Measurements from ENCODE around the gene USH1G.

The USH1G gene

DNA sequence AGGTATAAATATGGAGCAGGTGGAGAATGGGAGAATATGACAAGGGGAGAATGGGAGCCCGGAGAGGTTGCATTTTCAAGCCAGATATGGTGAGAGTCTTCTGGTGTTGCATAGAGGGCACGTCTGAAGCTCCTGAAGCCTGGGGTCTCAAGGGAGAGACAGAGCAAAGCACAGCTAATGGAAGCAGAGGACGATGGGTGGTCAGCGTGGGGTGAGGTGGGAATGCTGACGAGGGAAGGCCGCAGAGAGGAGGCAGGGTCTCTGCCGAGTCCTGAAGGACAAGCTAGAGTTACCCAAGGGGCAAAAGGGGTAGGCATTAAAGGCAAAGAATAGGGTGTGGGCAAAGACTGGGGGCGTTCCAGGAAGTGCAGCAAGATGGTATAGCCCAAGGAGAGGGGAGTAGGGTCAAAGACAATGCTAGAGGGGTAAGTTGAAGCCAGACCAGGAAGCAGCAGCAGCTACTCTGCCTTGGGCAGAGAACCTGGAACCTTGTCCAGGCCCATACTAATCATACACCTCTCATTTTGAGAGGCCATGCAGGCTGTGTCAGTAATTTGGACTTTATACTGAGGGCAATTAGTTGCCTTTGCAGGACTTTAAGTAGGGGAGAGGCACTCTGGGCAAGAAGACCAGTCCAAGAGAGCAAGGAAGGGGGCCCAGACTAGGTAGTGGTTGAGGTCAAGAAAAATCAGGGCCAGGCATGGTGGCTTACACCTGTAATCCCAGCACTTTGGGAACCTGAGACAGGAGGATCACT is 15.3 kb upstream of the USH1G start:
- 66% methylated on average over 8 of the region's 8 CpGs for WGBS
- H3K23ac ChIP-seq (ENCODE audit: low read length in 2 of 2) = no peak overlapping the region
- H4K8ac ChIP-seq (ENCODE audit: low read length) = no peak overlapping the region
- peaks cover 82 to 90% of the 10 kb centered on the region in 2 experiments for H3K27me3 ChIP-seq (ENCODE audit: control insufficient read depth in 1 of 2, insufficient read depth in 1 of 2, low read length in 2 of 2)
- H3K36me3 ChIP-seq (ENCODE audit: control insufficient read depth in 1 of 2, insufficient read depth in 2 of 2, low read depth in 1 of 2, low read length in 2 of 2) = no peaks in the 10 kb centered on the region
- no peak overlapping the region for H2BK120ac ChIP-seq (ENCODE audit: low read depth, low read length)
- no peak overlapping the region for H4K91ac ChIP-seq (ENCODE audit: low read length)
- no peak overlapping the region for H3K4me2 ChIP-seq (ENCODE audit: low read length, poor library complexity, severe bottlenecking)
- H2AFZ ChIP-seq (ENCODE audit: low read depth, low read length) = no peak overlapping the region
- H3K18ac ChIP-seq (ENCODE audit: low read depth in 1 of 2, low read length in 2 of 2) = no peak overlapping the region
- H3K4me1 ChIP-seq (ENCODE audit: control insufficient read depth, insufficient read depth, low read depth, low read length) = peaks cover 6% of the 10 kb centered on the region
- no peak overlapping the region for H2BK5ac ChIP-seq (ENCODE audit: low read depth, low read length, poor library complexity, severe bottlenecking)
- H3K14ac ChIP-seq (ENCODE audit: low read length in 2 of 2) = no peak overlapping the region
- H2BK15ac ChIP-seq (ENCODE audit: low read depth, poor library complexity, severe bottlenecking) = no peak overlapping the region
- no peak overlapping the region for H3K9ac ChIP-seq (ENCODE audit: low read length)
- H3K4ac ChIP-seq (ENCODE audit: low read depth in 1 of 2, low read length in 2 of 2) = no peak overlapping the region
- DNase-seq = no peak
- no peak overlapping the region for H2BK12ac ChIP-seq (ENCODE audit: low read length in 2 of 2)
- H3K4me3 ChIP-seq (ENCODE audit: insufficient read depth in 1 of 2, low read depth in 1 of 2, low read length in 2 of 2) = no peak overlapping the region
- no peak overlapping the region for H2AK5ac ChIP-seq (ENCODE audit: low read length, severe bottlenecking)
- H3K9me3 ChIP-seq (ENCODE audit: control insufficient read depth, low read length) = no peaks in the 10 kb centered on the region
- H3K79me1 ChIP-seq (replicated peaks; ENCODE audit: low read length, poor library complexity, severe bottlenecking) = no peaks in the 10 kb centered on the region
- H3K27ac ChIP-seq (ENCODE audit: low read length, poor library complexity, severe bottlenecking) = no peak overlapping the region

DNA sequence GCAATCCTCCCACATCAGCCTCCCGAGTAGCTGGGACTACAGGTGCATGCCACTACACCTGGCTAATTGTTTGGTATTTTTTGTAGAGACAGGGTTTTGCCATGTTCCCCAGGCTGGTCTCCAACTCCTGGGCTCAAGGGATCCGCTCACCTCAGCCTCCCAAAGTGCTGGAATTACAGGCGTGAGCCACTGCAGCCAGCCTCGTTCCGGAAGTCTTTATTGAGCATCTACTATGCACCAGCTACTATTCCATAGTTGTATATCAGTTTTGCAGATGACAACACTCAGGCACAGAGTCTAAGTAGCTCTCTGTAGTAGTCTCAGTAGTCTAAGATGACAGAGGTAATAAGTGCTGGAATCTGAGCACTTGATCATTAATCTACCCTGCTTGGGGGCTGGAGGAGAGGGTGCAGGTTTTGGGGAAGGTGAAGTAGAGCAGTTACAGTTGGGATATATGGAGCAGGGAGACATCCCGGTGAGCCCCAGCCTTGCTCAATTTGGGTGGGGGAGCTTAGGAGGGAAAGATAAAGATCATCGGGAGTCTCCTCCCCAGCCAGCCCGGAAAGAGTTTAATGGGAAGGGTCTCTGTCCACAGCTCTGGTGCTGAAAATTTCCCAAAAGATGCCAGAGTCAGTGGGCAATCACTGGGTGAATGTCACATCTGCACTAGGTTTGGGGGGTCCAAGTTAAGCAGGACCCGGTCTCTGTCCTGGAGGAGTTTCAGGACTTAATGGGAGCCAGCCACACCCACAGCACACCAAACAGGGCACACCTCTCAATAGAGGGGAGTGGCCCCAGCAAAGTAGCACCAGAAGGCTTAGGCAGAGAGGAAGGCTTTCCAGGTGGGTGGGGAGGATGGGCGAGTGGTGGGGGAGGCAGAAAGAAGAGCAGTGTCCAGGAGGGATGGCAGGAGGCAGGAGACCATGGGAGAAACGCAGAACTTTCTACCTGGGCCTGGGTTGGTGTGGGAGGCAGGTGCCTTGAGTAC is 14.3 kb upstream of the USH1G start:
- H2BK5ac ChIP-seq (ENCODE audit: low read depth, low read length, poor library complexity, severe bottlenecking) = no peak overlapping the region
- no peak overlapping the region for H2BK120ac ChIP-seq (ENCODE audit: low read depth, low read length)
- no peak overlapping the region for H3K23ac ChIP-seq (ENCODE audit: low read length in 2 of 2)
- no peak overlapping the region for H3K4me3 ChIP-seq (ENCODE audit: insufficient read depth in 1 of 2, low read depth in 1 of 2, low read length in 2 of 2)
- no peak overlapping the region for H3K9ac ChIP-seq (ENCODE audit: low read length)
- no peak overlapping the region for H3K18ac ChIP-seq (ENCODE audit: low read depth in 1 of 2, low read length in 2 of 2)
- H3K27me3 ChIP-seq (ENCODE audit: control insufficient read depth in 1 of 2, insufficient read depth in 1 of 2, low read length in 2 of 2) = peaks cover 85 to 94% of the 10 kb centered on the region in 2 experiments
- H3K79me1 ChIP-seq (replicated peaks; ENCODE audit: low read length, poor library complexity, severe bottlenecking) = no peaks in the 10 kb centered on the region
- no peak overlapping the region for H4K91ac ChIP-seq (ENCODE audit: low read length)
- no peaks in the 10 kb centered on the region for H3K9me3 ChIP-seq (ENCODE audit: control insufficient read depth, low read length)
- no peak overlapping the region for H4K8ac ChIP-seq (ENCODE audit: low read length)
- H3K14ac ChIP-seq (ENCODE audit: low read length in 2 of 2) = no peak overlapping the region
- no peak overlapping the region for H2BK15ac ChIP-seq (ENCODE audit: low read depth, poor library complexity, severe bottlenecking)
- H3K4ac ChIP-seq (ENCODE audit: low read depth in 1 of 2, low read length in 2 of 2) = no peak overlapping the region
- H3K27ac ChIP-seq (ENCODE audit: low read length, poor library complexity, severe bottlenecking) = no peak overlapping the region
- no peaks in the 10 kb centered on the region for H3K36me3 ChIP-seq (ENCODE audit: control insufficient read depth in 1 of 2, insufficient read depth in 2 of 2, low read depth in 1 of 2, low read length in 2 of 2)
- H3K4me2 ChIP-seq (ENCODE audit: low read length, poor library complexity, severe bottlenecking) = no peak overlapping the region
- H2AFZ ChIP-seq (ENCODE audit: low read depth, low read length) = no peak overlapping the region
- H3K4me1 ChIP-seq (ENCODE audit: control insufficient read depth, insufficient read depth, low read depth, low read length) = peaks cover 6% of the 10 kb centered on the region
- WGBS = 42% methylated on average over 9 of the region's 11 CpGs
- no peak for DNase-seq
- H2AK5ac ChIP-seq (ENCODE audit: low read length, severe bottlenecking) = no peak overlapping the region
- H2BK12ac ChIP-seq (ENCODE audit: low read length in 2 of 2) = no peak overlapping the region

DNA sequence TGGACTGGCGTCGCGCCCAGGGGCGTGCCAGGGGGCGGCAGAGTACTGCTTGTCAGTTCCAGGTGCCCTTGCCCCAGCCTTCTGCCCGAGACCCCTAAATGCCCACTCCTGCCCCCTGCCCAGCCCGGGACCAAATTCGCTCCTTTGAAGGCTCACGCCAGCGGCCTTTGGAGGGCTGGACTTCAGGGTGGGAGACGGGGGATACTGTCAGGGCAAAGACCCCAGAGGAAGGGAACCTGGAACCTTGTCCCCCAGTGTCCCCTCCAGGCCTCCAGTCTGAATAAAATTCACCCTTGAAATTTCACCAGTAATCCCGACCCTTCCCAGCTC is 13.4 kb upstream of the USH1G start:
- Histone ChIP-seq H3K4me2 (ENCODE audit: low read length, poor library complexity, severe bottlenecking) (no peak overlapping the region), H4K8ac (ENCODE audit: low read length) (no peak overlapping the region), H3K23ac (ENCODE audit: low read length in 2 of 2) (no peak overlapping the region), H3K18ac (ENCODE audit: low read depth in 1 of 2, low read length in 2 of 2) (no peak overlapping the region), H3K79me1 (replicated peaks; ENCODE audit: low read length, poor library complexity, severe bottlenecking) (no peaks in the 10 kb centered on the region), H4K91ac (ENCODE audit: low read length) (no peak overlapping the region), H2BK120ac (ENCODE audit: low read depth, low read length) (no peak overlapping the region), H3K4ac (ENCODE audit: low read depth in 1 of 2, low read length in 2 of 2) (no peak overlapping the region), H2BK15ac (ENCODE audit: low read depth, poor library complexity, severe bottlenecking) (no peak overlapping the region), H3K36me3 (ENCODE audit: control insufficient read depth in 1 of 2, insufficient read depth in 2 of 2, low read depth in 1 of 2, low read length in 2 of 2) (no peaks in the 10 kb centered on the region), H2BK5ac (ENCODE audit: low read depth, low read length, poor library complexity, severe bottlenecking) (no peak overlapping the region), H2BK12ac (ENCODE audit: low read length in 2 of 2) (no peak overlapping the region), H2AK5ac (ENCODE audit: low read length, severe bottlenecking) (no peak overlapping the region), H2AFZ (ENCODE audit: low read depth, low read length) (no peak overlapping the region), H3K9me3 (ENCODE audit: control insufficient read depth, low read length) (no peaks in the 10 kb centered on the region), H3K27me3 (ENCODE audit: control insufficient read depth in 1 of 2, insufficient read depth in 1 of 2, low read length in 2 of 2) (peaks cover 88 to 94% of the 10 kb centered on the region in 2 experiments), H3K14ac (ENCODE audit: low read length in 2 of 2) (no peak overlapping the region), H3K4me3 (ENCODE audit: insufficient read depth in 1 of 2, low read depth in 1 of 2, low read length in 2 of 2) (no peak overlapping the region), H3K9ac (ENCODE audit: low read length) (no peak overlapping the region), H3K27ac (ENCODE audit: low read length, poor library complexity, severe bottlenecking) (no peak overlapping the region), H3K4me1 (ENCODE audit: control insufficient read depth, insufficient read depth, low read depth, low read length) (peaks cover 6% of the 10 kb centered on the region)
- WGBS = 22% methylated on average over 11 of the region's 12 CpGs
- DNase-seq = no peak

All from mesenchymal stem cell (in vitro differentiated cells and primary cell).